Effector CD4-positive, alpha-beta T cell (primary cell): Measurements from ENCODE around the gene ARMC6.
"Not testable (repeated sequence)": the region's sequence is repeated elsewhere in the genome, so short reads cannot be mapped to it uniquely, and the experiment has no call there.

ENCODE experiments used
- DNase-seq: peaks from one replicate; pipeline ENCODE4 v3.0.0-alpha.2; 2020

The ARMC6 gene

DNA sequence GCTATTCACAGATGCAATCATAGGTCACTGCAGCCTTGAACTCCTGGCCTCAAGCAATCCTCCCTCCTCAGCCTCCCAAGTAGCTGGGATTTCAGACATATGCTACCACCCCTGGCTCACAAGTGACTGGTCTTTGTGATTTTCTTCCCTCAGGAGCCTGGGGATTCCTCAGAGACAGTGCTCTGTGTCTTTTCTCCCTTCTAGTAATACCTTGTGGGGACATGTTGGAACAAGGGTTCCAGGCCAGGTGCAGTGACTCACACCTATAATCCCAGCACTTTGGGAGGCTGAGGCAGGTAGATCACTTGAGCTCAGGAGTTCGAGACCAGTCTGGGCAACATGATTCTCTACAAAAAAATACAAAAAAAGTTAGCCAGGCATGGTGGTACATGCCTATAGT is 10.0 kb upstream of the ARMC6 start:
- DNase-seq, result not testable (repeated sequence)

DNA sequence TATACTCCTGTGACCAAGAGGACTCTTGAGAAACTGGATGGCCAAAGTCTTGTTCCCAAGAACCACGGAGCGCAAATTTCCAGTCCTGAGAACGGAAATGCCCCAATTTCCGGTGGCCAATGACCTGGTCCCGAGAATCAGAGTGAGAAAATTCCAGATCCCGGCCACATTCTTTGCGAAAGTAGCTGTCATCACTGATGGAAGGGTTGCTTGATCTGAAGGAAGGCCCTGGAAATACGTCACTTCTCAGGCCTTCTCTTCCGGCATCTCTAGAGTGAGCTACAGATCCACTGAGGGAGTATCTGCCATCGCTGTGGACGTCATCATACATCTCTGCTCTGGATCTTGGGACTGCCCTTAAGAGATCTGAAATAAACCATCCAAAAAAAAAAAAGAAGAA is 7.5 kb upstream of the ARMC6 start:
- DNase-seq, result no peak

DNA sequence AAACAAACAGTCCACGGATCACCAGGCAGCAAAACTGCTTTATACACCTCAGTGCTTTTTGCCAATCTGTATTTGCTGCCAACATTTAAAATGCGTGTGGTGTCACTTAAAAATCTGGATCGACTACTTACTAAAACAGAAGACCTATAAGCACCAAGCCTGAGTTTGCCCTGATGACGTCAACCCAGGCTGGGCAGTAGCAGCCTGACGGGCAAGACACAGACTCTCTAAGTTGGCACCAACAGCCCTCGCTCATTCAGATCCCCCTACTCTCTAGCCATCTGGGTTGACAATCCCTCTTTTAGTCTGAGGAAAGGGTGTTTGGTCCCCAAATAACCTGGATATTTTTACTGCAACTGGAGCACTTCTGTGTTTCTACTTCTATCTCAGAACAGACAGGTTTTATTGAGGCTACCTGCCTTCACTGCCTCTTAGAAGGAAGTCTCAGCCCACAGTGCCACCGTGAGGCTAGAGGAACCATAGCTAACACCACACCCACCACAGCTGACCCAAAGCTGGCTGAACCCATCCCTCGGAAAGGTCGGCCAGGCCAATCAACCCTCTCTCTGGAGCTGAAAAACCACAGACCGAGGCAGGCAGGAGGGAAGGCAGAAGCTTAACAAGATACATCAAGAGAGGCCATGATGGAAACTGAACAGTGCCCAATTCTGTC is 7.0 kb upstream of the ARMC6 start:
- DNase-seq, result no peak

DNA sequence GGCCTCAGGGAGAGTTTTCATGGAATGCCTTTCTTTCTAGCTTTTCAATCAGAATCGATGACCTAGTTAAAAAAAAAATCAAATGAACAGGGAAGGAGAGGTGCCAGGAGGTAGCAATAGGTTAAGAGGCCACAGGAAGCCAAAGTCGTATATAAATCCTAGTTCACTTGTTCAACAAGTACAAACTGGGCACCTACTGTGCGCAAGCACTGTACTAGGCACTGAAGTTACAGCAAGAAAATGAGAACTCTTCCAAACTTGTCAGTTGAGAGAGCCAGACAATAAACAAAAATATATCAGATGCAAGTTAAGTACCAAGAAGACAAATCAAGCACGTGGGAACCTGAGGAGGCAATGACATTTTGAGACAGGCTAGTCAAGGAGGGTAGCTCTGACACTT is 6.2 kb upstream of the ARMC6 start:
- DNase-seq, result no peak

DNA sequence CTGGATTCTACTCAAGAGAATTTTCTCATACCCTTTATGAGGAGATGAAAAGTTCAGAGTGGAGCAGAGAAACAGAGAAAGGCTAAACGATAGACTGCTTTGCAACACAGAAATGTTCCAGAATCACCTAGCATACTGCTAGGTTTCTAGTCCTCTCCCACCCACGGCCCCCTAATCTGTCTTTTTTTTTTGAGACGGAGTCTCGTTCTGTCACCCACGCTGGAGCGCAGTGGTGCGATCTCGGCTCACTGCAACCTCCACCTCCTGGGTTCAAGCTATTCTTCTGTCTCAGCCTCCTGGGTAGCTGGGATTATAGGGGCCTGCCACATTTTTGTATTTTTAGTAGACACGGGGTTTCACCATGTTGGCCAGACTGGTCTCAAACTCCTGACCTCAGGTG is 4.9 kb upstream of the ARMC6 start:
- no peak for DNase-seq

DNA sequence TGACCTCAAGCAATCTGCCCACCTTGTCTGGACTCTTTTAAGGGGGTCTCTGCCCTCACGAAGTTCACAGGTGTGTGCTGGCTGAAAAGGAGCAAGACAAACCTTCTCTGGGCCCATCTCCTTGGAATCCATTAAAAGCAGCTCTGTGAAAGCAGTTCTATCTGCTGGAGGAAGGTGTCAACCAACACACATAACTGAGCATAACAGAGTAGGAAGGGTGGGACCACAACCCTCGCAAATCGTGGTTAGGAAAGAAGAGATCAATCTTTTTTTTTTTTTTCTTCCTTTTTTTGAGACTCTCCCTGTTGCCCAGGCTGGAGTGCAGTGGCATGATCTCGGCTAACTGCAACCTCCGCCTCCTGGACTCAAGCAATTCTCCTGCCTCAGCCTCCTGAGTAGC is 1.5 kb upstream of the ARMC6 start:
- DNase-seq, result no peak

DNA sequence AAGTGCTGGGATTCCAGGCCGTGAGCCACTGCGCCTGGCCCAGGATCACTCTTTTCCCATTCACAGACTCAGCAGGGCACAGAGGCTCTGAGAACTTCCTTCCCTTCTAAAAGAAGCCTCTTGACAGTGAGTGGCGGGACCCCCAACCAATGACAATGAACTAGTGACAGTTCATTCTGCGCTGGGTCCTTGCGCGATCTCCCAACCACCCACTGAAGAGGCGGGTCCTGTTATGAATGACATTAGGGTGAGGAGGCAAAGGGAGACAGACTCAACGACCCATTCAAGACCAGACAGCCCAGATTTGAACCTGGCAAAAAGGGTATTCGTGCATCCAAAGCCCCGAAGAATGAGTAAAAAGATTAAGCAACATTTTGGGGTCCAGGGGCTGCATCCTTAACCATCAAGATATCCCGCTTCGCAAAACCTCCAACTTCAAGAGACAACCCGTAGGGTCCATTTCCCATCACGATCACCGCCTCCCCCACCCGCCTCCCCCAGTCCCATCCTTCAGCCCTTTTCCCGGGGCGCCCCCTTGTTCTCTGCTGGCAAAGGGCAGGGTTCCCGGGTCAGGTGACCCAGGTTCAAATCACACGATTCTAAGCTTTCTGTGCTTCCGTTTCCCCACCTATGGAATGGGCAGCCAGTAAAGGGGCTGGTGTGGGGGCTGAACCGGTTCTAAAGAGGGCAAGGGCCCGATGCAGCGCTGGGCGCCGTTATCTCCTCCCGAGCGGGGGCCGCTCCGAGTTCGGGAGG is 805 bp upstream of the ARMC6 start:
- DNase-seq, result peak; percentile 57

DNA sequence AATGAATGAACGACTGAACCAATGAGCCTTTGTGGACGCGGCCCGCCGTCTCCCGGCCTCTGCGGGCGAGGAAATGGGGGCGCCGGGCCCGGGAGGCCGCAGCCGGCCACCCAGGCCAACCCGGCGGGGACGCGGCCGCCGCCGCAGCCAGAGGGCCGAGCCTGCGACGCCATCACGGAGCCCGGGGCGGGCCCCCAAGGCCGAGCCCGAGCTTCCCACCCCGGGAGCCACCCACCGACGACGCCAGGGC is 302 bp upstream of the ARMC6 start:
- no peak for DNase-seq

DNA sequence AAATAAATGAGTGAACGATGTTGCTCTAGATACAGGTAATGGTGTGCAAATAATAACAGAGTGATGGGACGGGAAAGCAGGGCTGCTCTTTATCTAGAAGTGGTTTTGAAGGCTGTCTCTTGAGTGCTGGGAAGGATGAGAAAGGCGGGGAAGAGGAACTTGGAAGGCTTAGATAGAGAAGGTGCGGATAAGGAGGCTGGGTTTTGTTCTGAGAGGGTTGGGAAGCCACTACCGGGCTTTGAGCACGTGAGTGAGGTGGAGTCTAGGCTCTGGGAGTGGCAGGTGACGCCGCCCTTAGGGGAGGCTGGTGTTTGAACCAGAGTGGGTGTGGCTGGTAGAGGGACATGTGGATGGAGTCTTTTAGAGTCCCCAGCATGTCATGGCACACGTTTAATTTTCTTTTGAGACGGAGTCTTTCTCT is 811 bp downstream of the ARMC6 start:
- peak; percentile 46 for DNase-seq

DNA sequence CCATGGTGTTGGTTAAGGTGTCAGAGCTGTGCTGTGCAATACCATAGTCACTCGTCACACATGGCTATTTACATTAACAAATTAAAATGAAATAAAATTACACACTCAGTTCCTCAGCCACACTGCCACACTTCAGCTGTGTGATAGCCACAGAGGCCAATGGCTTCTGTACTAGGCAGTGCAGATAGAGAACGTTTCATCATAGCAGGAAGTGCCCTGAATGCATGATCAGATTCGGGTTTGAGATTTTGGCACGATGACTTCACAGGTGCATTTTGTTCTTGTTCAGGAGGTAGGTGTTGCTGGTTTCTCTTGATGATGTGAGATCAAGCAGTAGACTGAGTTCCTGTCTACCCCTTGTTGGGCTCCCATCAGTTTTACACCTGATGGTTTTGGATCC is 6.5 kb downstream of the ARMC6 start:
- no peak for DNase-seq

DNA sequence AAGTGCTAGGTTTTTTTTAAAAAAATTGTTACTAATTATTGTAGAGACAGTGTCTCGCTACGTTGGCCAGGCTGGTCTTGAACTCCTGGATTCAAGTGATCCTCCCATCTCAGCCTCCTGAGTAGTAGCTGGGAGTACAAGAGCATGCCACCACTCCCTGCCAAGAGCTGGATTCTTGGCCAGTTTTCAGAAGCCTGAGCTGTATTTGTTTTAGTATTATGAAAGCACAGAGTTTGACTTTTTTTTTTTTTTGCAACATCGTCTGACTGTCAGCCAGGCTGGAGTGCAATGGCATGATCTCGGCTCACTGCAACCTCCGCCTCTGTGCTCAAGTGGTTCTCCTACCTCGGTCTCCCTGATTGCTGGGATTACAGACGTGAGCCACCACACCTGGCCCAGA is 7.0 kb downstream of the ARMC6 start:
- DNase-seq, result no peak

DNA sequence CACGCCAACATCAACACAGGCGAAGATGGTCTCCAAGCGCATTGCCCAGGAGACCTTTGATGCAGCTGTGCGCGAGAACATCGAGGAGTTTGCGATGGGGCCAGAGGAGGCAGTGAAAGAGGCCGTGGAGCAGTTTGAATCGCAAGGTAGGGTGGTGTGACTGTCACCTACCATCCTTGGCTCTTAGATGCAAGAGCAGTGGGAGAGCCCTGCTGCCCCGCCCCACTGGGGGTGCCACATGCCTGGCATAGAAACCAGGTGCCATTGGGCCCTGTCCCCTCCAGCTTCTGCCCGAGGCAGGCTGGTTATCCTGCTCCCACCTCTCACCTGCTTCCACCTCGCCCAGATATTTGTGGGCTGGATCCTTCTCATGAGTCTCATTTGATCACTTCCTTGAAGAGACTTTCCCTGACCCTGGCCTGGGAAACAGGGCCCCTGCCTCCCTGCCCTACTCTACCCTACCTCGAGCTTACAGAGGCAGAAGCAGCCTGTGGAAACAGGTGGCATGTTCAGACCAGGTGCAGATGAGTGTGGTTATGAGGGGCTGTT is 9.4 kb downstream of the ARMC6 start:
- DNase-seq, result no peak

DNA sequence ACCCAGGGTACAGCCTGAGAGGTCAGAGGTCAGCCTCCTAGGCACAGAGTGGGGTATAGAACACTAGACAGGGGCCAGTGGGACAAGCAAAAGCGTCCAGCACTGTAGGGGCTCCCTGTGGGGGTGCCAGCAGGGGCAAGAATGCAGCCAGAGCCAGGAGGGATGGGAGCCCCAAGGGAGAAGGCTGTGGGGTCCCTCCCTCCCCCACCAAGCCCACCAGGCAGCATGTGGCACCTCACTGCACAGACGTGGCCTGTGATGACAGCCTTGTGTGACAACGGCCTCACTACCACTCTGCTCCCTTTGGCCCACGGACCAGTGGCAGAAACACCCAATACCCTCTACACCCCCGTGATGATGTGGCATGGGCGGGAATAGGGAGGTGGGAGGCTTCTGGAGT is 10.1 kb downstream of the ARMC6 start:
- no peak for DNase-seq

DNA sequence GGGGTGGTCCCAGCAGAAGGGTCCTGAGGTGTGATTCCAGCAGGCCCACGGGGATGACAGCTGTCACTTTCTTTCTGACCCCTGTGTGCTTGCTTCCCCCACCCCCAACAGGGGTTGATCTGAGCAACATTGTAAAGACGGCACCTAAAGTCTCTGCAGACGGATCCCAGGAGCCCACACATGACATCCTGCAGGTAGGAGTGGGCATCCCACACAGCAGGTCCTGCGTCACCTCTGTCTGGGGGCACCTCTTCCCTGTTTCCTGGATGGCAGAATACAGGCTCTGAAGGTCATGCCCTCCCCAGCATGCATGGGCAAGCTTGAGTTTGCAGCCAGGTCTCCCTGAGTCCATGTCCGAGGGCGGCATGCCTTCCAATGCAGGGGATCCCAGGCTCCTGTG is 10.5 kb downstream of the ARMC6 start:
- no peak for DNase-seq

DNA sequence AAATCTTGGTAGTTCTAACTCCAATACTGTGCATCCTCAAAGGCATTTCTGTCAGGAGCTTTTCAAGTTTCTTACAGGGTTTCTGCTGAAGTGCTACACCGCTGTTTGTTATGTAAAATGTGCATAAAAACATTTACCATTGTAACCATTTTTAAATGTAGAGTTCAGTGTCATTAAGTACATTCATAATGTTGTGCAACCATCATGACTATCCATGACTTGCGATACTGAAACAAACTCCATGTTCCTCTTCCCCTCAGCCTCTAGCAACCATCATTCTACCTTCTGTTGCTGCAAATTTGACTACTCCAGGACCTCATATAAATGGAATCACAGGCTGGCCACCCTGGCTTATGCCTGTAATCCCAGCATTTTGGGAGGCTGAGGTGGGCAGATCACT is 16.0 kb downstream of the ARMC6 start:
- no peak for DNase-seq

DNA sequence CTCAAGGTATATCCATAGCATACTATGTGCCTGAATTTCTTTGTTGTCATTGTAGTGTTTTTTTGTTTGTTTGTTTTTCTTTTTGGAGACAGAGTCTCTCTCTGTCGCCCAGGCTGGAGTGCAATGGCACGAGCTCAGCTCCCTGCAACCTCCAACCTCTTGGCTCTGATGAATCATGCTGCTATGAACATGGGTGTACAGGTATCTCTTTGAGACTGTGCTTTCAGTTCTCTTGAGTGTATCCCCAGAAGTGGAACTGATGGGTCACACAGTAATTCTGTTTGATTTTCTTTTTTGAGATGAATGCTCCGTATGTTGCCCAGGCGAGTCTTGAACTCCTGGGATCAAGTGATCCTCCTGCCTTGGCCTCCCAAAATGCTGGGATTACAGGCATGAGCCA is 16.7 kb downstream of the ARMC6 start:
- no peak for DNase-seq

DNA sequence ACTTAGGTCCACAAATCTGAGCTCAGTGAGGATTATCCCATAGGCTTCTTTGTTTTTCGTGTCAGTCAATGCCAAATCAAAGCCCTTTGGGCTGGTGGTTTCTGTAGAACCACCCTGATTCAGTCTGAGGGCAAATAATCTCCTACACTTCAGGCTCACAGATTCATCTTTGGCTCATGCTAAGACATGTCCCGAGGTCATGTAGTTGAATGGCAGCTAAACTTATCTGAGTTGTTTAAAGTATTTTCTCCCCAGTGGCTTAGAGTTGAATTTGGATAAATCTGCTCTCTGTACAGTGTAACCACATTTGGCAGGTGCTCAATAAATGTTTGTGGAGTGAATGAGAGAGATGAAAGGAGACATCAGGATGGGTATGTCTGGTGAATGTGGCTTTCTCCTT is 17.3 kb downstream of the ARMC6 start:
- no peak for DNase-seq

DNA sequence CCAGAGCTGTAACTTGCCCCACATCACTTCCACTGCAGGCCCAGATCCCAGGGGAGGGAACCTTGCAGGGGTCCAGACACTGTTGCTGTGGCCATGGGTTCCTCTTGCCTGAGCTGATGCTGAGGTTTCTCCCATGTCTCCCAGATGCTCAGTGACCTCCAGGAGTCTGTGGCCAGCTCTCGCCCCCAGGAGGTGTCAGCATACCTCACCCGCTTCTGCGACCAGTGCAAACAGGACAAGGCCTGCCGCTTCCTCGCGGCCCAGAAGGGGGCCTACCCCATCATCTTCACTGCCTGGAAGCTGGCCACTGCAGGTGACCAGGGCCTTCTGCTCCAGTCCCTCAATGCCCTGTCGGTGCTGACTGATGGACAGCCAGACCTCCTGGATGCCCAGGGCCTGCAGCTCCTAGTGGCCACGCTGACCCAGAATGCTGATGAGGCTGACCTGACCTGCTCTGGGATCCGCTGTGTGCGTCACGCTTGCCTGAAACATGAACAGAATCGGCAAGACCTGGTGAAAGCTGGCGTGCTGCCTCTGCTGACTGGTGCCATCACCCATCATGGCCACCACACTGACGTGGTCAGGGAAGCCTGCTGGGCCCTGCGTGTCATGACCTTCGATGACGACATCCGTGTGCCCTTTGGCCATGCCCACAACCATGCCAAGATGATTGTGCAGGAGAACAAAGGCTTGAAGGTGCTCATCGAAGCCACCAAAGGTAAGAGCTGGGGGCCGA is 18.2 kb downstream of the ARMC6 start:
- no peak for DNase-seq

DNA sequence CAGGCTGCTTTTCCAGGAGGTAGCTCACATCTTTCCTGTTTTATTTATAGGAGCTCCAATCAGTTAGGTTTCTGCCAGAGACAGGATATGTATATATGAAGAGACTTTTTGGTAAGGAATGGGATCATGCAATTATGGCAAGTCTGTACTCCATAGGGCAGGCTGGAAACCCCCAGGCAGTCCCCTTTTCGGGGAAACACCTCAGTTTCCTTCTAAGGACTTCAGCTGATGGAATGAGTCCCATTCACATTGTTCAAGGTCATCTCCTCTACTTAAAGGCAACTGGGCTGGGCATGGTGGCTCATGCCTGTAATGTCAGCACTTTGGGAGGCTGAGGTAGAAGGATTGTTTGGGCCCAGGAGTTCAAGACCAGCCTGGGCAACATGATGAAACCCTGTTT is 19.5 kb downstream of the ARMC6 start:
- no peak for DNase-seq

DNA sequence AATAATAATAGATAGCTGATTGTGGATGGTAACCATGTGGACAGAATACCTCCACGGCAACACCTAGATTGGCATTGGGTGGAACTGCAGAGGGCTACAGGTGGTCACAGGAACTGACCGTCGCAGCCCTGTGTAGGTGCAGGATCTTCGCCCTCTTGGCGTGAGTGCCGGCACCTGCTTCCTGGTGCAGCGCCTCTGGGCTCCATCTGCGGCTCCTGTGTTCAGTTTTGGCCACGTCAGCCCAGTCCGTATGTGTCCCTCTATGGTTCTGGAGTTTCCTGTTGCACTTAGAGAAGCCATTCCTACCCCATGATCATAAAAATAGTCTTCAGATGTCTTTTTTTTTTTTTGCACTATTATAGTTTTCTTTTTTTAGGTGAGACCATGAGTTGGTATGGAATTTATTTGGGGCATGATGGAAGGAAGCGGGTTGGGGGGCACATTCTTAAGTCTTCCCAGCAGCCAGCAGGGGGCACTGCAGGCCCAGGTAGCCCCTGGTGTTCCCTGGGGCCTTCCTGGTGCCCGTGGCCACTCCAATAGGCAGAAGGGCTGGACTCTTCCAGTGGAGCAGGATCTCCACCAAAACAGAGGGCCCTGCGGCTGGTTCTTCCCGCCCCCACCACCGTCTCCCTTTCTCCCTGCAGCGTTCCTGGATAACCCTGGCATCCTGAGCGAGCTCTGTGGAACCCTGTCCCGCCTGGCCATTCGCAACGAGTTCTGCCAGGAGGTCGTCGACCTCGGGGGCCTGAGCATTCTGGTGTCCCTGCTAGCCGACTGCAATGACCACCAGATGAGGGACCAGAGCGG is 20.3 kb downstream of the ARMC6 start:
- DNase-seq, result peak; percentile 67

DNA sequence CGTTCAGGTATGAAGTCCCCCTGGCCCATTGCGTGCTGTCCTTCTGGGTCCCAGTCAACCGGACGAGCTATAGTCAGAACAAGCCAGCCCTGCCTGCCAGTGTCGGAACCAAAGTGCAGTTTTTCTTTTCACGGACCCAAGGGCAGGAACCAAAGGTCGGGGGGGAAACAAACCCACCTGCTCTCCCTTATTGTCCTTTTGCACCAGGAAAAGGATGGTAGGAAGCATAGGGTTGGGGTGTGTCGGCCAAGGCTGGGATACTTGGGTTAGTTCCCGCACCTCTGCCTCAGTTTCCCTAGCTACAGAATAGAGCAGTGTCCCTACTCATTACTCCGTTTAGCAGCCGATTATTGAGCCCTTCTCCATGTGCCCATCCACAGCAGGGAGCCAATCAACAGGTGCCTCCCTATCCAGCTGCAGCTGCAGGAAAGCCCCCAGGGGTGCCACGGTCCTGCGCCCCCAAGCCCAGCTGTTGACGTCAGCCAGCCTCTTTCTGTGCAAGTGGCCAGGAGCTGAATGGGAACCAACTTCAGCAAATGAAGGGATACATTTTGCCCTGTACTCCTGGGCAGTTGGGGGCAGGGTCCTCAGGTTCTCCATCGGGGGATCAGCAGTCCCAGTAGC is 21.0 kb downstream of the ARMC6 start:
- DNase-seq, result no peak

DNA sequence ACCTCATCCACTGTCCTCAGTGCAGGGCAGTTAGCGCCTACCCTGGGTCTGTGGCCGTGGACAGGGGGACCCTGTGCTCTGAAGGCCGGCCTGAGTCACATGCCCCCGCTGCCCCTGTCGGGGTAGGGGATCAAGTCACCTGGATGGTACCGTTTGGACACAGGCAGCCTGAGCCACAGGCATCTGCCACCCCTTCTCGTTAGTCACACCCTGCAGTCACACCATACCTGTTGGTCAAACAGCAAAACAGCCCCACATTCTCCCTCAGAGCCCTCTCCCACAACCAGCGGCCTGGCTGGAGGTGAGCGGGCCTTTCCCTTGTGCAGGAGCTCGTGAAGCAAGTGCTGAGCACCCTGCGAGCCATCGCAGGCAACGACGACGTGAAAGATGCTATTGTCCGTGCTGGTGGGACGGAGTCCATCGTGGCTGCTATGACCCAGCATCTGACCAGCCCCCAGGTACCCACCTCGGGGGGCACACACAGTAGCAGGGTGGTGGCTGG is 21.6 kb downstream of the ARMC6 start:
- DNase-seq, result no peak

DNA sequence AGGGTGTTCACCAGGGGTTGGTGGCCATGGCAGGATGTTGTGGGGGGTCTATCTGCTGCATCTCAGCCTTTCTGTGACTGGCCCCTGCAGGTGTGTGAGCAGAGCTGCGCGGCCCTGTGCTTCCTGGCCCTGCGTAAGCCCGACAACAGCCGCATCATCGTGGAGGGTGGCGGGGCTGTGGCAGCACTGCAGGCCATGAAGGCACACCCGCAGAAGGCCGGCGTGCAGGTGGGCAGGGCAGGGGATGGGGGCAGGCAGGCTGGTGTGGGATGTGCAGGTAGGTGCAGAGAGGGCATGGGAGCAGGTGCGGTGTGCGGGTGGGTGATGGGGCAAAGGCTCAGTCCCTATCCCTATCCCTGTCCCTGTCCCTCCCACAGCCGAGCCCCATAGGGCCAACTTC is 22.3 kb downstream of the ARMC6 start:
- no peak for DNase-seq
